ENCODE measurements around the gene DIP2C.

The DIP2C gene

DNA sequence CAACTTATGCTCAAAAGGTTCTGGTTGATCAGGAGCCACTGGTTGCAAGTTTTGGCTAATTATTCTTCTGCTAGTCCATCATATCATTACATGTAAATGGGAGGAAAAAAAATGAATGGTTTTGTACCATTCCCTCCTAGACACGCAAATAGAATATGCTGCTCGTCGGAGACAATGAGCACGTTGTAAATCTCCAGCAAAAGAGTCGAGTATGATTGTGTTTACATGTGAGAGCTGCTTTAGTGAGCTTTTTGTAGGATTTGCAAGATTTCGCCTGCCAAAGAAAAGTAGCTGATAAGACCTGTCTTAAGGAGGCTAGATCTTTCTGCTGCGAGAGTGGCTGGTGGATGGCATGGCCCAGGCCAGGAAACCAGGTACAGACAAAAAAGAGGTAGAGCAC is 445.2 kb downstream of the DIP2C start:
- no peak for DNase-seq

GRCh38 chr10:241966-242643 is 447.4 kb downstream of the DIP2C start:
- no peak for DNase-seq

DNA sequence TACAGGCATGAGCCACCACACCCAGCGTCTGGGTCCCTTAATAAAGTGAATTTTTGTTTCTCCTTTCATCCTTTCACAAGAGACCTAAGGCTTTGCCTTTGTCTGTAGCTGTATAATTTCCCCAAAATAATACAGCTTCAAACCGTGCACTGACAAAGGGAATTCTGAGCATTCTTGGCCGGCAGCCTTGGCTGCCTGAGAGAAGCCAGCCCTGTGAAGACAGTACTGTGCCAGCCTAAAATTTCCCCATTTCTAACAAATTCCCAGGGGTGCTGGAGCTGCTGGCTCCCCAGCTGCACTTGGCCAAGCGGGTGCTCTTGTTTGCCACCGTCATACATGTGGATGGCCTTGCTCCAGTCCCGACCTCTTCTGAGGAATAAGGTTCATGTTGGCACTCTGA is 448.0 kb downstream of the DIP2C start:
- no peak for DNase-seq

GRCh38 chr10:239109-239508 is 450.4 kb downstream of the DIP2C start:
- DNase-seq = no peak

DNA sequence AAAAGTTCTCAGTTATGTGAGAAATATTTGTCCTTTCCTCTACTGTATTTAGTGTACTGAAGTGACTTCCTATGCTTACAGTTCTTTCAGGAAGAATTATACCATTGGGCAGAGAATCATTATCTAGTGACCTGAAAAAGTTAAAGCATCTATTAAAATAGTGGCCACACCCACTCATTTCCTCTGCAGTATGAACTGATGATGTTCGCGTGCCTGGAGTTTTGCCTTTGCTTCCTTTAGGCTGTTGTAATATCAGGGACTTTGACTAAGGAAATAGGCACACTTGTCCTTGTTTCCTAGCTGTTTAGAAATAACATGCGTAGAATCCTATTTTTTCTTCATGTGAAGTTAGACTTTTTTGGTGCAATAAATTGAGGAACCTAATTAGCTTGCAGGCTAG is 453.6 kb downstream of the DIP2C start:
- DNase-seq = no peak

DNA sequence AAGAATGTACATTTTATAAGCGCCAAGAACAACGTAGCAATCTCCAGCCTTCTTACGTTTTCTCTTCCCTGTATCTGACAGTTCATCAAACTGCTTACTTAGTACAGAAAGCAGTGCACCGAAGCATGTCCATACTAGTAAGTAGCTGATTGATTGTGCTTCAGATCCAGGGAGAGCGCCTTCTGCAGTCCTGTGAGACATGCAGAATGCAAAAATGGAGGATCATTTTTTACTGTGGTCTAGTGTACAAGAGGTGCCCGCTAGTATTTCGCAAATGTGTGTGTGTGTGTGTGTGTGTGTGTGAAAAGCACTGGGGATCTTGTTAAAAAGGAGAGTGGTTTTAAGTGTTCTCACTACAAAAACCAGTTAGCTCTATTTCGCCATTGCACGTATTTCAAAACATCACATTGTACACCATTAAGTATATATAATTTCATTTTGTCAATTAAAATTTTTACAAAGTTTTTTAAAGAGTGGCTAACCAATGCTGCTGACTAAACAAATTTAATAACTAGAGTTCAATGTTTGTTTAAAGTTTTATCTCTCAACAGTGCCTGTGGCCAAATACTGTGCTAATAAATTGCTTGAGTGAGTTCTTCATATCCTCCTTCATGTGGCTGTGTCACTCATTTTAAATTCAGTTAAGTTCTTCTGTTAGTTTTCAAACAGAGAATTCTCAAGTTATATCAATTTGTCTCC is 454.6 kb downstream of the DIP2C start:
- peak; percentile 1 for DNase-seq

DNA sequence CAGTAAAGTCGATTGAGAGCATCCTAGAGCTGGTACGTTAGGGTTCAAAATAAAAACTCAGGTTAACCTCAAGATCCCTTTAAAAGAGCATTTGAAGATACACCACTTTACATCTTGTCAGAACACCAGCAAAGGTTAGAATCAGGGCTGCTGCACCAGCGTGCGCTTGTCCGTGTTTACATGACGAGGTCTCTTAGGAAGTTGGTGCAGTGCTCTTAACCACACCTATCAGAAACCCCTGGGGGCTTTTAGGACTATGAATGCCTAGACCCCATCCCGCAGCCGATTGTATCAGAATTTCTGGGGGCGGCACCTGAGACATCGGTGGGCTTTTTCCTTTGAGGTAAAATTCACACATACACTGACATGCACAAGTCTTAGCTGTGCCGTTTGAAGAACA is 456.6 kb downstream of the DIP2C start:
- no peak for DNase-seq

DNA sequence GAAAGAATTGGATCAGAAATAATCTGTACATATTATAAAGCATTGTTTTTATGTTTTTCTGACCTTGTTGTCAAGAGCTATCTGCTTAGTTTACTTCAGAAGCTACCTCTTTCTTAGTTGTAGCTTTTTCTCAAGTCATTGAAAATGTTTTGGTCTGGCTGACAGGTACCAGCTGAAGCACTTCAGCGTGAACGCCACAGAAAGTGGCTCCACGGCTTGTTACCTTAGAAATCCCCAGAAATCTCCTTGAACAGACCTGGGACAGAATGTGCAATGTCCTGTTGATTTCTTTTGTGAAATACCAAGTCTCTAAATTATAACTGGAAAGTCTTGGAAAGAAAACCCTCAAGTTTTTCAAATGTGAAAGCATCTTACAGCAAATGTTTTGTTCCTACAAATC is 457.4 kb downstream of the DIP2C start:
- DNase-seq = no peak

DNA sequence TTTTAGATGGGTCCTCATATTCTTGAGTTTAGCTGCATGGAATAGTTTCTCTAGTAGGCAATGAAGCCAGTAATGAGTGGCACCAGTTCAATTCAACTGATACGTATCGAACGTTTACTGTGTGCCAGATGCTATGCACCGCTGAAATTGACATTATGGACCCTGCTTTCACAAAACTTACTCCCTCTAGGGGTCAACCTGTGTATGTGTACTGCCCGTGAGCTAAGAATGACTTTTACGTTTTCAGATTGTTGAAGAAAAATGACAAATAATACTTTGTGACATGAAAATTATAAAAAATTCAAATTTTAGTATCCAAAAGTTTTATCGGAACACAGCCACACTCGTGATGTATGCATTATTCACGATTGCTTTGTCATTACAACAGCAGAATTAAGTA is 458.7 kb downstream of the DIP2C start:
- peak; percentile 3 for DNase-seq

GRCh38 chr10:228366-228765 is 461.1 kb downstream of the DIP2C start:
- DNase-seq = no peak

DNA sequence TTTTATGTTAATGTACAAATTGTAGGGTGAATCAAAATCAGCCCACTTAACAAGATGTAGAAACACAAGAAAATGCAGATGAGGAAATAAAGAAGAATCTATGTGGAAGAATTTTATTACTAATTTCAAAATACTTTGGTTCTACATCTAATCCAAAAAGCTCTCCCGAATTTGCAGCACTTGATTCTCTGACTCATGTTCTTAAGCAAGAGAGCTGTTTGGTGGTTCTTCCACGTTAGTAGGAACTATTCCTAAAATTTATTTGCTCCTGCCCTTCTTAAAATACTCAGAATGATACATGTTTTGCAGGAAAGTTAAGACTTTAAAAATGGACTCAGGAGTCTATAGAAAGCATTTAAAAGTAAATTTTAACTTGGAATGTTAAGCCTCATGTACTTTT is 462.5 kb downstream of the DIP2C start:
- DNase-seq = no peak

GRCh38 chr10:226018-226417 is 463.4 kb downstream of the DIP2C start:
- DNase-seq = no peak

- no peak for DNase-seq
Observed at GRCh38 chr10:224571-224970, 464.9 kb downstream of the DIP2C start.

All from NCI-H82 (cell line).